COLO668 (cell line): Measurements from ENCODE around the gene PFDN5.
"Not testable (repeated sequence)": the region's sequence is repeated elsewhere in the genome, so short reads cannot be mapped to it uniquely, and the experiment has no call there.

Experiments
- DNase-seq: peaks from one replicate; lab custom pipeline; 2025; ENCODE audit not compliant: unreplicated experiment; lab: John Stamatoyannopoulos, UW

PFDN5 gene

DNA sequence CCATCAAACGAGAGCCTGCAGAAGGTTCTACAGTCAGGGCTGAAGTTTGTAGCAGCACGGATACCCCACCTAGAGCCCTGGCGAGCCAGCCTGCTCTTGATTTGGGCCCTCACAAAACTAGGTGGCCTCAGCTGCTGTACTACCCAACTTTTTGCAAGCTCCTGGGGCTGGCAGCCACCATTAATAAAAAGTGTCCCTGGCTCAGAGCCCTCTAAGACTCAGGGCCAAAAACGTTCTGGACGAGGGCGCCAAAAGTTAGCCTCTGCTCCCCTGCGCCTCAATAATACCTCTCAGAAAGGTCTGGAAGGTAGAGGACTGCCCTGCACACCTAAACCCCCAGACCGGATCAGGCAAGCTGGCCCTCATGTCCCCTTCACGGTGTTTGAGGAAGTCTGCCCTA is 8.9 kb upstream of the PFDN5 start:
- no peak for DNase-seq

DNA sequence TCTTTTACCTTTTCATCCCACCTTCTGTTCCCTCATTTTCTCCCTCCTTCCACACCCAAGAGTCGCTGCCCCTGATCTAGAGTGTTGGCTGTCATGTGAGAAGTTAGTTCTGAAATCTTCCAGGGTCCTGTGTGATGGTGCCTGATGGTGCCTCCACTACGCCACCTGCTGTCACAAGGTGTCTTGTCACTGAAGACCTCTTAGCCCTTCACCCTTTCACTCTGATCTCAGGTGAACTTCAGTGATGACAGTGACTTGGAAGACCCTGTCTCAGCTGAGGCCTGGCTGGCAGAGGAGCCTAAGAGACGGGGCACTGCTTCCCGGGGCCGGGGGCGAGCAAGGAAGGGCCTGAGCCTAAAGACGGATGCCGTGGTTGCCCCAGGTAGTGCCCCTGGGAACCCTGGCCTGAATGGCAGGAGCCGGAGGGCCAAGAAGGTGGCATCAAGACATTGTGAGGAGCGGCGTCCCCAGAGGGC is 7.6 kb upstream of the PFDN5 start:
- peak; percentile 40 for DNase-seq

DNA sequence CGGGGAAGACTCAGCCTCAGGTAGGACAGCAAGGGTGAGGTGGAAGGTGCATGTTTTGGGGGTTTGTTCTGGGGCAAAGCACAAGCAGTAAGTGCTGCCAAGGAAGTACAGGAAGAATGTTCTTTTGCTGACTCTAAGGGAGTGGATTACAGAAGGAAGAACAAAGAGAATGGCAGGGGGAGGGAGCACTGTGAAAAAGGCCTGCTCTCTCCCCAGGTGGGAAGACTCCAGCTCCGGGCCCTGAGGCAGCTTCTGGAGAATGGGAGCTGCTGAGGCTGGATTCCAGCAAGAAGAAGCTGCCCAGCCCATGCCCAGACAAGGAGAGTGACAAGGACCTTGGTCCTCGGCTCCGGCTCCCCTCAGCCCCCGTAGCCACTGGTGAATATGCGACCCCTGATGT is 7.0 kb upstream of the PFDN5 start:
- DNase-seq, result no peak

DNA sequence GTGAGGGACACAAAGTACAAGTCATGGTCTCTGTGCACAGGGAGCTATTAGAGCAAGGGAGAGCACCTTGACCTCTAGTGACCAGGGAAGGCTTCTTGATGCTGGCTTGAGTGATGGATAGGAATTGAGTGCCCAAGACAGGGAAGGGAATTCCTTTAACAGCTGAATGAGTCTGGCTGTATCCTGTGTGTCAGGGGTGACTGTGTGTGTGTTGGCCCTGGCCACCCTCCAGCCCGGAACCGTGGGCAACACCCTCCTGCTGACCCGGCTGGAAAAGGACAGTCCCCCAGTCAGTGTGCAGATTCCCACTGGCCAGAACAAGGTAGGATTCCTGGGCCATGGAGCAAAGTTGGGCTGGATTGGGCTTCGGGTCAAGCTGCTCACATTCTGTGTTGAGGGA is 5.5 kb upstream of the PFDN5 start:
- DNase-seq, result no peak

DNA sequence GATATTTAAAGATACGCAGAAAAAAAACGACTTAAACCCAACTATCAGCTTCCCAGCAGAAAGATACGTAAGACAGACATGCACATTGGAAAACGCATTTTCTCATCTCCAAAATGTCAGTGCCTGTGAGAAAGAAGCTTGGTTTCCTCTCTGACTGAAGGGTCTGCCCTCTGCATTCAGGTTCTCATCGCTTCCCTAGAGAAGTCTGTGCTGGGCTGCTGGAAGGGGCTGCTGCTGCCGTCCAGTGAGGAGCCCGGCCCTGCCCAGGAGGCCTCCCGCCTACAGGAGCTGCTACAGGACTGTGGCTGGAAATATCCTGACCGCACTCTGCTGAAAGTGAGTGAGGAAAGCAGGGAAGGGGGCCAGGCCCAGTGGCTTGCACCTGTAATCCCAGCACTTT is 4.7 kb upstream of the PFDN5 start:
- no peak for DNase-seq

DNA sequence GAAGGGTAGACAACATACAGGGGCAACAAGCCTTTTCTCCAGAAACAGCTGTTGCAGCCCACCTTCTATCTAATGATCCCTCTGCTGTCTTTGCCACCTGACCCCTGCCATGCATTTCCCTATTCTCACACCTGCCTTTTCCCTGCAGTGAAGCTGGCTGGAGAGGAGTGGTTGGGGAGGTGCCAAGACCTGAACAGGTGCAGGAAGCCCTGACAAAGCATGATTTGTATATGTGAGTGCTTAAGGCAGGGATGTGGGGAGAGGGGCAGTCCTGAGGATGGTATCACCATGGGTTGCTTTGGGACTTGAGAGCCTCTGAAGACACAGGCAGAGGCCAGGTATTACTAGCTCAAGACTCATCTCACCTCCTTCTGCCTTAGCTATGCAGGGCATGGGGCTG is 2.9 kb upstream of the PFDN5 start:
- DNase-seq, result peak; percentile 82

DNA sequence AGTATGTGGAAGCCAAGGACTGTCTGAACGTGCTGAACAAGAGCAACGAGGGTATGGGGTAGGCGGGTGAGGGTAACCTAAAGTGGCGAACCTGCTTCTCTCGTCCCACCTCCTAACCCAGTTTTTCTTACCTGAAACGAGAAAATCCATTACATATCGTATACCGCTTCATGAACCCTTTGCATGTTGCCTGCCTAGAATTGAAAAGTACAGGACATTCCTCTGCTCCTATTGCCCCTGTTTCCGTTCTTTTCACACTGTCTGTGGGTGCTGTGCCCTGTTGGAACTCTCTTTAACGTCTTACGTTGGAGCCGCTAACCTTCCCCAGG is 513 bp downstream of the PFDN5 start:
- no peak for DNase-seq

DNA sequence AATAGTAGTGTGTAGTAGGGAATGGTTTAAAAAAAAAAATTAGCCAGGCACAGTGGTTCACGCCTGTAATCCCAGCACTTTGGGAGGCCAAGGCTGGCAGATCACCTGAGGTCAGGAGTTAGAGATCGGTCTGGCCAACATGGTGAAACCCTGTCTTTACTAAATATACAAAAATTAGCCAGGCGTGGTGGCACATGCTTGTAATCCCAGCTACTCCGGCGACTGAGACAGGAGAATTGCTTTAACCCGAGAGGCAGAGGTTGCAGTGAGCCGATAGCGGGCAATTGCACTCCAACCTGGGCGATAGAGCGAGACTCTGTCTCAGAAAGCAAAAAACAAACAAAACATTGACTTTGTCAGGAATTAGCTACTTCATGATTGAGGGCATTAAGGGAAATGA is 1.8 kb downstream of the PFDN5 start:
- DNase-seq, result not testable (repeated sequence)

DNA sequence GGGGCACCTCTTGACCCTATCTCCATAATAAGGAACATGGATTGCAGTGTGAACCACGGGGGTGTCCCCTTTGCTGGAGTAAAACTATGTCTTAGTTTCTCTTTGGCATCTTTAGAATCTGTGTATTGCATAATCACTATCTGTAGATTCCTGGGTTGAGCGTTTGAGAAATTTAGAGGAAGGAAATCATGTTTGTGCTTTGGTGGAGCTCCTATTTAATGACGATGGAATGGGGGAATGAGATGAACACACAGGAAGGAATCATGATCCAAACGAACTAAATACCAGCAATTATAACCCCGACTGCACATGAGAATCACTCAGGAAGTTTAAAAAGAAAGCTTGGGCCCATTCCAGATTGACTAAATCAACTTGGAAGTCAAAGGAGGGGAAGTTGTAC is 2.8 kb downstream of the PFDN5 start:
- no peak for DNase-seq

DNA sequence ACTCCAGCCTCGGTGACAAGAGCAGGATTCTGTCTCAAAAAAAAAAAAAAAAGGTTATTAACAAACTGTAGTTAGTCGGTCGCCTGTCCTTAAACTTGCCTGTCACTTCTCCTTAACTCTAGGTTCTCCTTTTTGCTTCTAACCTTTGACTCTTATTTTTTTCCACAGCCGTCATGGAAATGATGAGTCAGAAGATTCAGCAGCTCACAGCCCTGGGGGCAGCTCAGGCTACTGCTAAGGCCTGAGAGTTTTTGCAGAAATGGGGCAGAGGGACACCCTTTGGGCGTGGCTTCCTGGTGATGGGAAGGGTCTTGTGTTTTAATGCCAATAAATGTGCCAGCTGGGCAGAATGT is 3.7 kb downstream of the PFDN5 start:
- no peak for DNase-seq

DNA sequence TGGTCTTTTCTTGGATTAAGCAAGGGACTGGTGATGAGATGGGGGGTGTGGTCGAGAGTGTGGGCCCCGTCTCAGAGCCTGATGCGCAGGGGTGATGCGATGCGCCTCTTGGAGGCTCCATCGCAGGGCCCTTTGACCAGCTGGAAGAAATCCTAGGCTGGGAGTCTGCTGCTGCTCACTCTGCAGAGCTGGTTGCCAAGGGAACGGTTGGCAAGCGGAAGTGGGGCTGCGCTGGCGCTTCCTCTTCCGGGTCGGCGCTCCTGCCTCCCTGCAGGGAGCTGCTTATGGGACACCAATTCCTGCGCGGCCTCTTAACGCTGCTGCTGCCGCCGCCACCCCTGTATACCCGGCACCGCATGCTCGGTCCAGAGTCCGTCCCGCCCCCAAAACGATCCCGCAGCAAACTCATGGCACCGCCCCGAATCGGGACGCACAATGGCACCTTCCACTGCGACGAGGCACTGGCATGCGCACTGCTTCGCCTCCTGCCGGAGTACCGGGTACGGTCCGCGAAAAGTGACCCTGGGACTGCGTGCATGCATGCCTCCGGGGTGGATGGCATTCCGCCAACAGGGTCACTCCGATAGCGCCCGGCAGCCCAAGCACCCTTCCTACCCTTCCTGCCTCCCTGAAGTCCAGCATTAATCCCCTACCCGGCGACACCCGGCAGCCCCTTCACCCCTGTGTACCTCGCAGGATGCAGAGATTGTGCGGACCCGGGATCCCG is 4.3 kb downstream of the PFDN5 start, which contains the start of gene MYG1:
TSS of gene MYG1 (plus strand) at position 242 of the 727 bp plus-strand sequence. CDS start at position 285, 43 bp downstream.
- peak; percentile 84 for DNase-seq

DNA sequence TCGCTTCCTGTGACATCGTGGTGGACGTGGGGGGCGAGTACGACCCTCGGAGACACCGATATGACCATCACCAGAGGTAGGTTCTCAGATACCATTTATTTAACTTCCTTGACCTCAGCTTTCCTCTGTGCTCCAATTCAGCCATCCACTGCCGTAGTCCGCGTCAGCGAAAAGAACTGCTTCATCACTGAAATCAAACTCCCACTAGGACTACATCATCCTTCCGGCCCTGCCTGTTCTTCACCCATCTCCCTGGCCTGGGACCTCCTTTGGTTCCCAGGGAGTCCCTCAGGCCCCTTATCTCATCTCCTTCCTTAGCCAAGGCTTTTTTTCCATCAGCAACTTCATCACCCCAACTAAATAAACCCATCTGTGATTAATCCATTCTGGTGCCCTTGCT is 4.8 kb downstream of the PFDN5 start:
- DNase-seq, result no peak

DNA sequence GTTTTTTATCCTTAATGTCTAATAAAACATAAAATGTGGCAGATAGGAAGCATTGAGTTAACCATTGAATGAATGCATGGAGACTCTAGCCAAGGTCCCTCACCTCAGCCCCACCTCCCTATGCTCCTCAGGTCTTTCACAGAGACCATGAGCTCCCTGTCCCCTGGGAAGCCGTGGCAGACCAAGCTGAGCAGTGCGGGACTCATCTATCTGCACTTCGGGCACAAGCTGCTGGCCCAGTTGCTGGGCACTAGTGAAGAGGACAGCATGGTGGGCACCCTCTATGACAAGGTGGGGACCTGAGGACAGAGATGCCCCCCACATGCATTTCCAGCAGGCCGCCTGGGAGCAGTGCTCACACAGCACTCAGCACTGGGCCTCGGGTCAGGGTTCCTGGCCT is 7.6 kb downstream of the PFDN5 start:
- DNase-seq, result no peak

DNA sequence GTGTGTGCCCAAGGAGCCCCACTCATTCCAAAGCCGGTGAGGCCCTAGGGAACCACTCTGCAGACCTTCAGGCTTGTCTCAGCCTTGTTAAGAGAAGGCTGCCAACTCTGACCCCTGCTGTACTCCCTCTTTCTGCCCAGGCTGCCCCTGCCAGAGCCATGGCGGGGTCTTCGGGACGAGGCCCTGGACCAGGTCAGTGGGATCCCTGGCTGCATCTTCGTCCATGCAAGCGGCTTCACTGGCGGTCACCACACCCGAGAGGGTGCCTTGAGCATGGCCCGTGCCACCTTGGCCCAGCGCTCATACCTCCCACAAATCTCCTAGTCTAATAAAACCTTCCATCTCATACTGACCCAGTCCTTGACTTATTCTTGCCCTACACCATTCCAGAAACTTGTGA is 11.5 kb downstream of the PFDN5 start:
- no peak for DNase-seq

DNA sequence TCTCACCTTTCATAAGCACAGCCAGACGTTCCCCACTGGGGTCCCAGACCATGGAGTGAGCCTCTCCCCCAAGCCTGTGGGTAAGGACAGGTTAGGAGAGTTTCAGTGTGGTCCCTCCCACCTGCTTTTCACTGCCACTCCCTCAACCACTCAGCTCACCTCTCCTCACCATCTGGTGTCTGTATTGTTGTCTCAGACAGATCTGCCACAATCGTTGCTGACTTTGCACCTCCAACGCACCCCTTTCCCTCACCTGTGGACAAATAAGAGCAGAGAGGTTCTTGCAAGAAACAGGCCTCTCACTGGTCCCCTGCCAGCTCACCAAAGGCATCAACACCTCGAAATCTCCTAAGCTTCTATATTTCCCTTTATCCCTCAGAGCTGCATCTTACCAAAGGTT is 12.9 kb downstream of the PFDN5 start:
- DNase-seq, result no peak

DNA sequence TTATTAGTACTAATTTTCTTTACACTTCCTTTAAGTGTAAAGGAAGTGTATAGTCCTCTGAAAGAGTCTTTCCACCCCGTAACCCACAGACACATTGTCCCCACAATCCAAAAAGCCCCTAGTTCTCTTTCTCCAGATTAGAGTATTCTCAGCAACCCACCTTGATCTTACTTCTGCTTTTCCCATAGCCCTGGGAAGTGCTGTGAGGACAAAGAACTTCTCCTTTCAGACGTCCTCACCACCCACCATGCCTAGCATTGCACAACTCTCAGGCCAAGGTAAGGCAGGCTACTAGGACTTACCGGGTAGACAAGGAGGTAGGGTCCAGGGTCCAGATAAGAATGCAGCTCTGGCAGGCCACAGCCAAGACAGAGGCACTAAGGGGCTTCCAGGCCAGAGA is 18.7 kb downstream of the PFDN5 start:
- DNase-seq, result no peak

DNA sequence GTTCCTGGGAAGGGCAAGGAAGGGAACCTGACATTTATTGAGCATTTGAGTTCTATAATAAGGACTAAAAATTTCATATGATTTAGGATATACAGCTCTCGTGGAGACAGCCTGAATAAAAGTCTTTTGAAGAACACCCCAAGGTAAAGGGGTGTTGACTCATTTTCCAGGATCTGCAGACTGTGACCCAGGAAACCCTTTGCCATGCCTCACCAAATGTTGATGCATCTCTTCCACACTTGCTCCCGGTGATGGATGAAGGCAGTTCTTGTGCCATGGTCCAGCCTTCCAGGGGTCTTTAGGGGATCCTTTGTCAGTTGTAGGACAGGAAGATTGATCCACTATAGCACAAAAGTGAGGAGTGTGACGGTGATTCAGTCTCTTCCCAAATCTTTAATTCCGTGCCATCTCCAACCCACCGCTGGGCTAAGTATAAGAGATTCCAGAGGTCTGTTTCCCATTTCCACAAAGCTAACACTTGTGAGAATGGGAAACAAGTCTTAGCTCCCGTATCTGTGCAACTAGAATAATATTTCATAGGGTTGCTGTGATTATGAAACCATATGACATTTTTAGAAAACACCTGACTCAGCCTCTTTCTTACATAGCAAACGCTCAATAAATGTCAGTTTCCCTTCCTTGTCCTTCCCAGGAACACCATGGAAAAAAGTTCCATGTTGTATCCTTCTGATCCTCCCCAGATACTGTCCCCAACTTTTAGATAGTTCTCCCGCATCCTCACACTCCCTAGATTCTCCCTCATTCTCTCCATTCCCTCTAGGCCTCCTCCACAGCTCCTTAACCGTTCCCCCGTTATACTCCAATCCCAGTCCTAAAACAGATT is 25.2 kb downstream of the PFDN5 start:
- no peak for DNase-seq

DNA sequence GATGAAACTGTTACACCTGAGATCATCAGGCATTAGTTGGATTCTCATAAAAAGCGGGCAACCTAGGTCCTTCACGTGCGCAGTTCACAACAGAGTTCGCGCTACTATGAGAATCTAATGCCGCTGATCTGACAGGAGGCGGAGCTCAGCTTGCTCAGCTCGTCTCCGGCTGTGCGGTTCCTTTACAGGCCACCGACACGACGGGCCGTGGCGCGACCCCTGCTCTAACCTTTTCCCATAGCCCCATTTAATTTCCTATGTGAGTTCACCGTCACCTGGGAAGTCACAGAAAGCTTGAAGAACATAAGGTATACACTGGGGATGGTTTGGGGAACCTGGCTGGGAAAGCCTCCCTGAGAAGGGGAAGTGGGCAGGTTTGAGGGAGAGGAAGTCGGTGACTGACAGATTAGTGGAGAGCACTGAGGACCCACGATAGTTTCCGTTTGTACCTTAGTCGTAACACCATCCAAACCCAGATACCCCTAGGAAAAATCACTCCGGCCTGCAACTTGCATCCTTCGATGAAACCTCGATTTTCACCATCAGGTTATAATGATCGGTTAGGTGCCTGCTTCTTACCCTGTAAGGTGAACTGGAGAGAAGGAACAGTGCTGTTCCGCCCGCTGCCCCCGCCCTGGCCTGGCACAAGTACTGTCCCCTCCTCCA is 28.9 kb downstream of the PFDN5 start:
- peak; percentile 11 for DNase-seq

DNA sequence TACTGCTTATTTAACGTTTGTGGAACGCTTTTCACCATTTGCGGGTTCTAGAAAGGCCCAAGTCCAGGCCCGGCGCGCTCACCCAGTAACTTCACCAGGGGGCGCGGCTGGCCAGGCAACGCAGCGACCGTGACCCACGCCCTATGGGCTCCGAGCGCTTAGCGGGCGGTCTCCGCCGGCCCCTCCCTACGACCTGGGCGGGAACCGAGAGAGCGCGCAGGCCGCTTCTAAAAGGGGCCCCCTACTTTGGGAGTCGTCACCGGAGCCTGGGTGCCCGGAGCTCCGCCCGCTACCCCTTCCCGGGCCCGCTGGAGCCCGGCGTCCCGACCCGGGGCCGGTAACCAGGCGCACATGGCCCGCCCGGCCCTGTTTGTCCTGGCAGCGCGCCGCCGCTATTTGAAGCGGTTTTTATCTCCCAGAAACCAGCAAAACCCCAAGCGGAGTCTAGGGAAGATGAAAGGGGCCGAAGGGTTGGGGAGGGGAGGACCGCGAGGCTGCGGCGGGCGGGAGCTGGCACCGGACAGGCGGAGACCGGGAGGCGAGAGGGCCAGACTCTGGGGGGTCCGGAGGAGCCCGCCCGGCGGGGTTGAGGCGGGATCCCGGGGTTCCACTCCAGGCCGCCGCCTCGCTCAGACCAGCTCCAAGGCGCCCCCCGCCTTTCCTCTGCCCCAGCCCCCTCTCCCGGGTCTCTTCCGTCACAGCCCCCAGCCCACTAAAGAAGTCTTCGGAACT is 29.6 kb downstream of the PFDN5 start:
- DNase-seq, result peak; percentile 80

DNA sequence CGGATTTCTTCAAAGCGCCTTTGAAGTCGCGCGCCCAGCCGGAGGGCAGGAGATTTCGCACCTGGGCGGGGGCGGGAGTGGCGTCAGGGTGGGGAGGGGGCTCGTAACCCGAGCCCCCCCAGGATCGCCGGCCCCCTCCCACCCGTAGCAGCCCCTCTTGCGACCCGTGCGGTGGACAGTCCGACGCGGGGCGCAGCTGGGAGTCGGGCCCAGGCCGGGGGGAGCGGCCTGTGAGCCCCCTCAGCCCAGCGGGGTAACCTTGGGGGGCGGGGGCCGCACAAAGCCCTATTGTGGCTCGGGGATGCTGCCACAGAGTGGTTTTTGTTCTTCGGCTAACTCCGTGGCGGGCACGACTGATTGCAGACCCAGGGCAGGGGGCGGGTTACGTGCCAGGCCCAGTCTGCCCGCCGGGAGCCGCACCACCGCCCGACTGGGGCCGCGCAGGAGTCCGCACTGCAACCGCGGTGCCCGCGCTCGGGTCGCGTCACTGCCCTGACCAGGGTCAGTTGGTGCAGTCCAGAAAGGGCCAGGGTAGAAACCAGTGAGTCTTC is 30.2 kb downstream of the PFDN5 start:
- peak; percentile 11 for DNase-seq
